Embryonic facial prominence (tissue), 1 donor: ENCODE measurements around the gene SHC3.

ENCODE experiments used
- DNase-seq: peaks from one replicate; pipeline ENCODE4 v3.0.0-alpha.2; 2016; ENCODE audit errors: extremely low spot score

The SHC3 gene

DNA sequence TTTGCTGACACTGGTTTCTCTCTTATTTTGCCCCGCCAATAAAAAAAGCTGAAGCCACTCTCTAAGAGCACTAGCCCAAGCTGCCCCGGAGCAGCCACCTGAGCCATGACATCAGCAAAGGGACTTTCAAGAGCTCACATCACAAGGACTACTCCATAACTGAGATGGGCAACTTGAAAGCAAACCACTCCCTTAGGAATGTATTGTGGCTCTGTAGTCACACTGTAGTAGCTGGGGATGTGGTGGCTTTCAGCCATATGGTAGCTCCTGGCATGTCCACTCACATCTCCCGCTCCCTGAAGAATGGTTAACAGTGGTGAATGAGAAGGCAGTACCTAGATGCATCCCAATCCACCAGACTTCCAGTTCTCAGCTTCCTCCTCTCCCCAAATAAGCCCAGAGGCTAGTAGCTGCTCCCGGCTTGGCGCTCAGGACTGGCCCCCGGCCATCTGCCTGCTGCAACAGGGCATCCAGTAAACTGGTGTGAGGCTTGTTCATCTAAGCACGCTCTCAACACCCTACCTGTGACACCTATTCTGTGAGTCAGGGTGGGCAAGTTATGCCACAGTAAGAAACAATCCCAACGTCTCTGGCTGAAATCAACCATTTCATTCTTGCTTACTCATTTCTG is 123.6 kb downstream of the SHC3 start:
- DNase-seq = no peak

DNA sequence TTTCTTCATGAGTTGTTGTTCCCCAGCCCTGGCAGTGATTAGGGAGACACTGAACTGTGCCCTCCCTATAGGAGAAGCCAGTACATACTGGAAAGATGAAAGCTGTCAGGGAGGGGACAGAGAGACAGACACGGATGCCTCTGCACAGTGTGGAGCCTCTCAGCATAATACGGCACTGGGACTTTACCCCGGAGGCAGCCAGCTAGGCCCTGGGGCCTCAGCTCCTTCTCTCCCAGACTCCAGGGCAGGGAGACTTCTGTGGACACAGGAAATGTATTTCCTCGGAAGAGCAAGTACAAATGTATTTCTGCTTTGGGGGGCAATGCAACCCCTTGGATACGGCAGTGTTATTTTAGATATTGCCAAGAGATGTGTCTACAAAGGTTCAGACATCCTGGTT is 125.3 kb downstream of the SHC3 start:
- no peak for DNase-seq

DNA sequence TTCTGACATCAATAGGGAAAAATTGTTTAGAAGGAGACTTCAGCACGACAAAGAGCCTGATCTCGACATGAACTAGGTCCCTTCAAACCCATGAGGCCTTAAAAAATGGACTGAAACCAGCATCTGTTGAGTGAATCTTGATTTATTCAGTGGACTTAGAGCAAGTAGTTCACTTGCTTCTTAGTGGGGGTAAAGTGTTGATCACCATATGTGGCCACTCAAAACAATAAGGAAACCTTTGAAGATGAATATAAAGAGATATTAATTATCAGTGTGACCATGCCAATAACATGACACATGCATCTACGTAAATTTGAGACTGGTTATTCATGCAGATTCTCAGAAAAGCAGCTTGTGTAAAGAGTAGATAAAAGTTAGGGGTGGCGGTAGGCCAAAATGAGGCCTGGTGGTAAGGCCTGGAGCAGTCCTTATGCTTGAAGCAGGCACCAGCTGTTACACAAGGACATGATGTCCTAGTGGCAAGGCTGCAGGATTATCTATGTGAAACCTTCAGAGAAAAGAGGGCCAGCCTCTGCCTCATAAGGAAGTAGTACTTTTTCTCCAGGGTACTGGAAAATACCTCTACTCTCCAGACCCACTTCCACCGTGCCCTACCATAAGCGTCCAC is 126.0 kb downstream of the SHC3 start:
- DNase-seq = no peak

DNA sequence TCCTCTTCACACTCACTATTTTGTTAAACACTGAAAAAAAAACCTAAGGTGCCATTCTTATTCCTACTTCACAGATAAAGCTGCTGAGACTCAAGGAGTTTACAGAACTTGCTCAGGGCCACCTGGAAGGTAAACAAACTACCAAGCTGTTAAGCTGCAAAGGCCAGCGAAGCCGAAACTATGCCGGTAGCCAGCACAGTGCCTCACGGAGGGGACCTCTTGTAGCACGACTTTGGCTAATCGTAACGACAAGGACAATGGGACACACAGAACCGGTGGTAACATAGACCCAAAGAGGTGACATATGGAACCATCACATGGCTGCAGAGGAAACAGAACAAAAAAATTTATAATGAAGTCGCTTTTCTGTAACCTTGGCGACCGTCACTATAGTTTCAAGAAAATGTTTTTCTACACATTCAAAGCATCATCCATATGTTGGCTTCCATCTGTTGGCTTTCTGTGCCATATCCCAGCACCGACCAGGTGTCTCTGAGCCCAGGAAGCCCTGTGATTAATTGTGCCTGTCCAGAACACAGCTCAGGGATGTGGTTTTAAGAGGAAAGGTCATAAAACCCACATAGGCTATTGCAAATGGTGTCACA is 127.1 kb downstream of the SHC3 start:
- DNase-seq = no peak

DNA sequence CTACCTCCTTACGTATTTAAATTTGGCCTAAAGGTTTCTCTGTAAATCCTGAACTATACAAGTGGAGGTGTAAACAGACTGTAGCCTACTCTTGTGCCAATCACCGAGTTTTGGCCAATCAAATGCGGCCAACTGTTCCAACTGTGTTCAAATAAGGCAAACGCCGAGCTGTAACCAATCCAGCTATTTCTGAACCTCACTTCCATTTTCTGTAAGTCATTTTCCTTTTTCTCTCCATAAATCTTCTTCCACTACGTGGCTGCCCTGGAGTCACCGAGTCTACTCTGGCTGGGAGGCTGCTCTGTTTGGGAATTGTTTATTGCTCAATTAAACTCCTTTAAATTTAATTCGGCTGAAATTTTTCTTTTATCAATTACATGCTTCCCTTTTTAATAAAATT is 129.0 kb downstream of the SHC3 start:
- DNase-seq = no peak

DNA sequence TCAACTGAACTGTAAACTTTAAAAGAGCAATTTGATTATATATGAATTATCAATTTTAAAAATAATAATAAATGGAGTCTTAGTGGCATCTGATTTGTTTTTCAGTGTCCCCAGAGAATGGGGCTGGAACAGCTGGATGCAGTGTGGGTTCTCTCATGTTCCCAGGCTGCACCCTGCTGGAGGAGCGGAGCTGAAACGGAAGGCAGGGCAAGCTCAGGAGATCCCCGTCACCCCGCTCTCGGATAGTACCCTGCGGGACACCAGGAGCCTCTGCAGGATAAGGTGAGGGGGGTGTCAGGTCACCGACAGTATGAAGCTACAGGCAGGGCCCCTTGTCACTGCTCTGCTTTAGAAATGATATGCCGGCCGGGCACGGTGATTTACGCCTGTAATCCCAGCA is 130.0 kb downstream of the SHC3 start:
- DNase-seq = no peak

DNA sequence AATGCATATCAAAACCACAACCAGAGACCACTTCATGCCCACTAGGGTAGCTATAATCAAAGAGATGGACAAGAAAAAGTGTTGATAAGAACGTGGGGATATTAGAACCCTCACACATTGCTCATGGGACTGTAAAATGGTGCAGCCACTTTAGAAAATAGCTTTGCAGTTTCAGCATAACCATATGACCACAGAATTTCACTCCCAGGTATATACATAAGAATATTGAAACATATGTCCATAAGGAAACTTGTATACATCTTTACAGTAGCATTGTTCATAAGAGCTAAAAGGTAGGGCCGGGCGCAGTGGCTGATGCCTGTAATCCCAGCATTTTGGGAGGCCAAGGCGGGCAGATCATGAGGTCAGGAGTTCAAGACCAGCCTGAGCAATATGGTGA is 131.0 kb downstream of the SHC3 start:
- no peak for DNase-seq

DNA sequence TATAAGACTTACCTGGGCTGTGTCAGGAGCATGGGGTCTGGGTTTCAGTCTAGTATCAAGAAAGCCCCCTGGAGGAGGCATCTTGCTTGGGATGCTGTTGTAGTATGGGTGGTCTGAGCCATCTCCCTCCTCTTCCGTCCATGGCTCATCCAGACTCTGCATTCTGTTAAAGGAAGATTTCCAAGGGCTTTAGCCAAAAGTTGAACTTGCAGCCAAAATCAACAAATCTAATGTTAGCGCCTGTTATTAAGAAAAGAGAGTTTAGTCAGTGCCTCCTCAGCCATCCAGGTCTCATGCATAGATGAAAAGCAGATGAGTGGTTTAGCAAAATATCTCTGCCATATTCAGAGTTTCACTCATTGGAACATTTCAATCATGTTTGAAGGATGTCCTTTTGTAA is 131.8 kb downstream of the SHC3 start:
- DNase-seq = no peak

DNA sequence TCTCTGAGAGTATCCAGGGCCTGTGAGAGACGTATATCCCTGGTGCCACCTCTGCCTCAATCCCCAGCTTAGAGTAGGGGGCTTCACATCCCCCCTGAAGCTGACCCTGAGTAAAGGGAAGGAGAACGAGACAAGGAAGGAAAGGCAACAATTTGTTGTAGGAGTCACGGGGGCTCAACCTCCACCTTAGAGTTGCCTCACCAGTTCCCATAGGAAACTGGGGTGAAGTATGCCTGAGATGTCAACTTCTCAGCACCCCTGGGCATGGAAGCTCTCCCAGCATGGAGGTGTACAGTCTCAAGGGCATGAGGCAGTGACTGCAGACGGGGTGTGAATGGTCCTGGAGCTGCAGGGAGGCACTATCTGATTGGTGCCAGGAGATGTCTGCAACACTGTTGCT is 133.7 kb downstream of the SHC3 start:
- DNase-seq = no peak

DNA sequence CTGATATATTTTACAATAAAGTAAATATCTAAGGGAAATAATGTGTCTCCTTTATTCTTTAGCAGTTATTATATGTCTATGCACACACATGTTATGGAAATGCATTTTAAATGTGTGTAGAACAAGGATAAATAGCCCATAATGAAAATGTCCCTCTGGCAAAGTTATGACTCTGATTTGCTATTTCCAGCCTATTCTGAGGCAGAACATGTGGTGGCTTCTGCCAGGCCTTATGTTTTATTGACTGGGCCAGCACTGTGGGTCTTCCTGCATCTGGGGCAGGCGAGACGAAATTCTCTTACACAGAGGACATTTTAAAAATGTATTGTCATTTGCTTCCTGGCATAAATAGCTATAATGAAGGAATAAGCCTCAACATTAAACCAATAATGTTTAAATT is 134.5 kb downstream of the SHC3 start:
- no peak for DNase-seq

DNA sequence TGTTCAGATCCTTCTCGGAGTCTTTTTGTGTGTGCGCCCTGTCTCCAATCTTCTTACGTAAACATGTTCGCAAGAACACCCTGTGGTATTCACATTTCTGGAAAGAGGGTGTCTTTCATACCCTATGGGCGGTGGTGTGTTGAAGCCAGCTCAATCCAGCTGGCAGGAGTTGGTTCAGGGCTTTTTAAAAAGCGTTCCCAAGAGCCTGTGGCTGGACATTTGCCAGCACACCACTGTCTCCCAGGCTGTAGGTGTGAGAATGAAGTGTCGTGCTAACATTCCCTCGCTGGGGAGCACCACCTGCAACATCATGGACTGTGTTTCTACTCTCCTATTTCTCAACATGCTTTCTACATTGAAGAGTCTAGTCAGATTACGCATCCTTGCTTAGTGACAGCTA is 135.6 kb downstream of the SHC3 start:
- DNase-seq = no peak

DNA sequence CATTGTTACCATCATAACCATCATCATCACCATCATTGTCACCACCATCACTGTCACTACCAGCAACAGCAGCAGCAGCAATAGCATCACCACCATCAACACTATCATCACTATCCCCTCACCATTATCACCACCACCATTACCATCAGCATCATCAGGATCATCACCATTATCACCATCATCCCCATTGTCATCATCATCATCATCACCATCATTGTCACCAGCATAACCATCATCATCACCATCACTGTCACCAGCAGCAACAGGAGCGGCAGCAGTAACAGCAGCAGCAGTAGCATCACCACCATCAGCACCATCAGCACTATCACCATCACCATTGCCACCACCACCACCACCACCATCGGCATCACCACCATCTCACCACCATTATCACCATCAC is 139.0 kb downstream of the SHC3 start:
- no peak for DNase-seq

DNA sequence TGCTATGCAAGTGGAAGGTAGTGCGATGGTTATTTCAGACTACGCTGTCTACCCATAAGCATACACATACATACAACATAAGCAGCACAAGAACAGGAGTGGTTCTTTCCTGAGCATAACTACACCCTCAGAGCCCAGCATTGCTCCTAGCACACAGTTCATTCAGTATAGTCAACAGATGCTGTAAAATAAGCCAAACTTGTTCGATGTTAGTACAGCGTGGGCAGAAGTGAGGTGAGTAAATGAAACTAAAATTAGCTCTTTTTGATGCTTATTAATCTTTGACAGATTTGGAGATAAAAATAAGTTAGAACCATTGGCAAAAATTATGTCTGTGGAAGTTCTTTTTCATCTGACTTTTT is 139.5 kb downstream of the SHC3 start:
- DNase-seq = no peak

DNA sequence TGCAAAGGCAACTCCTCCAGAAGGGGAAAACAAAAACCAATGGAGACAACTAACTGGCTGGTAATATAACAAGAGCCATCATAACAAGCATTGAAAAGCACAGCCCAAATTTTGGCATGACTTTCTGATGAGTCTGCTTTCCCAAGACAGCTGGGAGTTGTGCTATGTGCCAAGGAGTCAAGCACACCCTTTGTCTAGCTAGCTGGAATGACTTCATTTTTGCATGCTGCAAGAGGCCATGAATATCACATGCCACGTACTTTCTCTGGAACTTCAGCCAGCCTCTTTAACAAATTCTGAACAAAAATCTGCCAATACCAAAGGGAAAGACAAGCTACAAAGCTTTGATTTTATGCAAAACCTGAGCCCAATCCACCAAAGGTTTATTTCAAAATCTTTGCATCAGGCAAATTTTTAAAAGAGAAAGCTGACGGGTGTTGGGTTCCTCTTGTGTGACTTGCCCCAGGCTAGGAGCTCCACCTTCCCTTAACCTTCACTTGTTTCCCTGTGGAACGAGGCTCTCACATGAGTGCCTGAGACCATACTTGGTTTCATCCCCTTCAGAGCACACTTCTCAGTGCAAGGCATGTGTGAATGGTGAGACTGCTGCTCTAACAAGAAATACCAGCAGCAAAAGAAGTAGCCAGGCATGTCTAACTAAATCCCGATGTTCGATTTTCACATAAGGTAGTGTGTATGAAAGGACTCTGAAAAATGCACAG is 140.1 kb downstream of the SHC3 start:
- DNase-seq = no peak

DNA sequence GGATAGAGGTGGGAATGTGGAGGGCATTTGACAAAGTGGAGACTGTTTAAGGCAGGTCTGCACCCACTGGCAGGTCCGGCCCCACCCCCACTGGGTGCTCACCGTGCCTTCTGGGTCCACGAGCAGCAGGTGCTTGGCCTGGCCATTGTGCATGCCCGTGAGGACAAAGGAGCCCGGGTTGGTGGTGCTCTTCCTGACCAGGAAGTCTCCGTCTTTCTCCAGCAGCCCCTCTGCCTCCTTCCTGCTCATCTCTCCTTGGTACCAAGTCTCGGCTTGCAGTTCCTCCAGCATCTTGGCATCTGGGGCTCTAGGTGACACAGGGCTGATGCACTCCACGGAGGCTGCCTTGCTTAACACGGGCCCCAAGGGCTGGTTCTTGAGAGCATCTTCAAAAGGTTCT is 140.7 kb downstream of the SHC3 start:
- DNase-seq = no peak

DNA sequence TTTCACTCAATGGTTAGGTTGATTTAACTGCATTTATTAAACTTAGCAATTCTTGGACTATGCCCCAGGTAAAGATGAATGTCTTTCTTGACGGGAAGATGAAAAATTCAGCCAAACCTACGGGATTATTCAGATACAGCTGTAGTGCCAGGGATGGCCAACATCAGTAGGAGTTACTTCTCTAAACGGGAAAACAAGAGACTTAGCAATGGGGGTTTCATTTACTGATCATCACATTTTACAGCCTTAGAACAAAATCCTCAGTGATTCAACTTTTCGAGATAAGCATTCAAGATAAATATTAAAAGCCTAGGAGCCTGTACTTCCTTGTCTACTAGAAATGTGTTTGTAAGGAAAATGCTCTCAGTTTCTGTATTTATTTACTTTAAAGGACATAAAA is 141.3 kb downstream of the SHC3 start:
- DNase-seq = no peak

DNA sequence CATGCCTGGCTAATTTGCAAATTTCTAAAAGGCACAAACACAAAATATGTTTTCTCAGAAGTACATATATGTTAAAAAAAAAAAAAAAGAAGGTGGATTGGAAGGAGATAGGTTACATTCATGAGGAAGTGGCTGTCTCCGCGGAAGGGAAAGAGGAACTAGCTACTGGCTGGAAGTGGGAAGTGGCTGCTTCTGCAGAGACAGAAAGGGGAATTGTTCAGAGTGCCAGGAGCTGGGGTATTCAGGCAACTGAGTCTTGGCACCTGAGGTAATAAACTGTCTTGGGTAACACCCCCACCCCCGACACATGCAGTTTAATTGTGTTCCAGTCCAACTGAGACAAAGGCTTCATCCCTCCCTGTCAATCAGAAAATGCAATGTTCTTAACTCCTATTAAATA is 141.7 kb downstream of the SHC3 start:
- no peak for DNase-seq

DNA sequence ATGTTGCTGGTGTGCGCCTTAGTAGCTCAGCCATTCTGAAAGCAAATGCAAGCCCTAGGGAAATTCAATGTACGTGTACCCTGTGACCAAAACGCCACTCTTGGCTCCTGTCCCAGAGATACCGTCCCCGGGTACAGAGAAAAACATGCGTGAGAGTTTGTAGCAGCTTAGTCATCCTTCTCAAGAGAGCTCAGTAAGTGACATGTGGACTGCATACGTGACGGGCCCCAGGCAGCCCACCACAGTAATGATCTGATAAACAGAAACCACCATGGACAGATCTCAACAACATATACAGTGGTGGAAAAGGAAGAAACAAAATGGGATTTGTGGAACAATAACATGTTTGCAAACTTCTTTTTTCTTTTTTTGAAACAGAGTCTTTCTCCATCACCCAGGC is 142.2 kb downstream of the SHC3 start:
- DNase-seq = no peak

DNA sequence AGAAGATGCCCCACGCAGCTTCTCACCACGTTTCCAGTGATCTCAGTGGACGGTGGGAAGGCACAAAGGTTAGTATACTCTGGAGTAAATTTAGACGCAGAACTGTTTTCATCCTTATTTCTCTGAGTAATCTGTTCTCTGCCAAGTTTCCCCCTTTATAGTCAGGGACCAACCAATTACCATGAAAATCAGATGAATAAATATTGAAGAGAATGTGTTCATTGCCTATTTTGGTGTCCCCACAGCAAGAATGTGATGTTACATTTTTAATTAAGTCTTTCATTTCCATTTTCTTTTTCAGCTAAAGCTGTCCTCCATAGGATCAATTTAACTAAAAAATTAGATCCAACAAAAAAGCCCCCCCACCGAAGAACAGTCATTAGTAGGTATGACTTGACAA is 146.0 kb downstream of the SHC3 start:
- no peak for DNase-seq

DNA sequence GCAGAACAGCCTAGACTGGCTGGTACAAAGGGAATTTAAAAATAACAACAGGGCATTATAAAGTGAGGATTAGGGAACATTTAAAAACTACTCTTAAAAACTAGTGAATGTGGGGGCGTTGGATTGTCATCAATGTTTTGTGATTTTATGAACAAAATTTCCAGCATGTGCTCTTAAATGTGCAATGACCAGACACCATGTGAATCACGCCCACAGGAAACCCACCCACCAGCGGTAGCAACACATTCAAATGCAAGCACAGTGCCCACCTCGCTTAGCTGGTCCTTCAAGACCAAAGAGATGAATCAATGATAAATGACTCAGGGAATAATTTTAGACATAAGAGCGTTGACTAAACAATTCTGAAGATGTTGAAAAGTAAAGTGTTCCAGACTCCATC is 146.4 kb downstream of the SHC3 start:
- DNase-seq = no peak

DNA sequence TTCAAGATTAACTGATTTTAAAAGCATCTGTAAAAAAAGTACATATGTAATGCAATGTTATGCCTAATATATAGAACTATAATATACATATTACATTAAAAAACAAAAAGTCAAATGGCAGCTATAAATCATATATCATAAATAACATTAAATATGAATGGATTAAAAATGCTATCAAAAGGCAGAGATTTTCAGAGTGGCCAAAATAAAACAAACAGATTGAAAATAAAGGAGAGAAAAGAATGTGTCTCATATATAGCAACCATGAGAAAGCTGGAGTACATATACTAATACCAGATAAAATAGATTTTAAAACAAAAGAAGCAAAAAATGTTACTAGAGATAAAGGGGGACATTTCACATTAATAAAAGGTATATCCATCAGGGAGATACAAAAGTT is 148.8 kb downstream of the SHC3 start:
- DNase-seq = no peak

DNA sequence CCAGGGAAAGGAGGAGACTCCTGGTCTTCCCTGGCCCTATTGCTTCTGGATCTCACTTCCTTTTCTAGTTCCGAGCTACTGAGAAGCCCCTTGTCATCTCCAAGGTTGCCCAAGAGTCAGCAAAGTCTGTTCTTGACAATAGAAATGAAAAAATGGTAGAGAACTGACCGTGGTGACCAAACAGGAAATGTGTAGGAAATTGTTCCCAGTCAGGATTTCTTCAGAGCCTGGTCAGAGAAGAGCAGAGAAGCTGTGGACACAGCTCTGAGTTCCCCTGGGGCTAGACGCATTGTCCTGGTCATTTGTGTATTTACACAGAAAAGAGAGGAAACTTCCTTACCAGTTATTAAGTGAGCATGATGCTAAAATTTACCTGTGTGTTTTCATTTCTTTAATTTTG is 151.7 kb downstream of the SHC3 start:
- no peak for DNase-seq

DNA sequence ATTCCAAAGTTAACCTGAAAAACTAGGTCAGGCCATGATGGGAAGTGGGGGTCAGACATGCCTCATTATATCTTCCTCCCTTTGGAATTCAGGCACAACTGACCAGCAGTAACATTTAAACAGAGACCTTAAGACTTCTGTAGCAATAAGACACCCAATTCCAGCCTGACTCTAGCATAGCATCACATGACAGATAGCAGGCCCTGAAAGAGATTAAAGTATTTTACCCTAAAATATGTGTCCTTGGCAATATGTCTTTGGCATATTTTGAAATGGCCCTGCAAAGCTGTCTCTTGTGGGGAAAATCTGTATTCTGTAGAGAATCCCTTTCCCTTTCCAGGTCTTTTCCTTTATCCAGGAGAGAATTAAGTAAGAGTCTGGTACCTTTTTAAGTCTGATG is 153.1 kb downstream of the SHC3 start:
- DNase-seq = no peak
